B cell (primary cell): Measurements from ENCODE around the gene CHTF8. TPM values are rescaled to one million over a fixed set of nuclear protein-coding genes. Genes with fewer than 3 reads are reported as not detected.

Source experiments
- ATAC-seq: fragments of 200-7000 bp; cut with Tn5 transposase; one replicate; pipeline ENCODE4 v1.10.0; 2021; ENCODE audit warnings: low read depth, mild to moderate bottlenecking, moderate number of reproducible peaks, moderate library complexity
- CTCF ChIA-PET: fragments of 350-600 bp; sonication (Branson Sonifier 250); formaldehyde crosslinking; loops from one replicate; lab custom pipeline; 2021; ENCODE audit warnings: antibody characterized with exemption, inconsistent platforms; lab: Charles Lee
- POLR2A ChIA-PET: fragments of 350-600 bp; sonication (Branson Sonifier 250); formaldehyde crosslinking; loops from one replicate; lab custom pipeline; 2021; ENCODE audit warnings: antibody characterized with exemption; lab: Charles Lee
- DNase-seq: peaks from one replicate; pipeline ENCODE4 v3.0.0; 2013
- H2AFZ ChIP-seq: 2 replicates; pipeline ENCODE4 v1.6.1; 2012; ENCODE audit warnings: mild to moderate bottlenecking, low read depth, low read length; ENCODE audit not compliant: insufficient read depth, poor library complexity, severe bottlenecking
- H3K27ac ChIP-seq, 2 donors: 1 replicate in 1 of 2; 2 replicates in 1 of 2; pipeline ENCODE4 v1.5.1; 2012 to 2013; ENCODE audit warnings: low read length in 2 of 2, mild to moderate bottlenecking in 2 of 2, moderate library complexity in 1 of 2
- H3K27me3 ChIP-seq, 4 experiments: fragments of 200-600 bp in 1 of 4; sonication (generic) in 1 of 4; replicated peaks in 1 of 4; 1 replicate in 2 of 4; 2 replicates in 2 of 4; pipeline versions ENCODE4 v1.6.1 to v1.7.0; 2013 to 2016; ENCODE audit warnings: low read length in 3 of 4, mild to moderate bottlenecking in 2 of 4, mixed read lengths in 1 of 4, moderate library complexity in 1 of 4; ENCODE audit not compliant: insufficient read depth in 4 of 4, control insufficient read depth in 3 of 4; ENCODE audit errors: control extremely low read depth in 1 of 4
- H3K36me3 ChIP-seq, 2 experiments: replicated peaks in 1 of 2; 1 replicate in 1 of 2; 2 replicates in 1 of 2; pipeline versions ENCODE4 v1.6.1 to v1.7.1; 2013; ENCODE audit warnings: low read length in 1 of 2; ENCODE audit not compliant: insufficient read depth in 2 of 2, control insufficient read depth in 1 of 2; ENCODE audit errors: control extremely low read depth in 1 of 2, extremely low read depth in 1 of 2
- H3K4me1 ChIP-seq, 2 donors: fragments of 200-600 bp in 1 of 2; sonication (generic) in 1 of 2; 1 replicate in 1 of 2; 2 replicates in 1 of 2; pipeline versions ENCODE4 v1.5.1 to v1.6.1; 2013 to 2017; ENCODE audit warnings: low read length in 2 of 2; ENCODE audit not compliant: control insufficient read depth in 2 of 2, insufficient read depth in 2 of 2
- H3K4me2 ChIP-seq: replicated peaks from 2 replicates; pipeline ENCODE3; 2012; ENCODE audit warnings: mild to moderate bottlenecking, low read depth, low read length; ENCODE audit not compliant: poor library complexity, severe bottlenecking
- H3K4me3 ChIP-seq, 5 experiments: fragments of 200-600 bp in 1 of 5; sonication (generic) in 1 of 5; 1 replicate in 3 of 5; 2 replicates in 2 of 5; pipeline versions ENCODE4 v1.5.1 to v1.7.0; 2011 to 2016; ENCODE audit warnings: low read length in 4 of 5, mild to moderate bottlenecking in 4 of 5, low read depth in 2 of 5, control low read depth in 1 of 5, moderate library complexity in 1 of 5; ENCODE audit not compliant: insufficient read depth in 1 of 5; ENCODE audit errors: control extremely low read depth in 1 of 5, extremely low read depth in 1 of 5
- H3K79me2 ChIP-seq: fragments of 200-600 bp; sonication (generic); one replicate; pipeline ENCODE4 v1.6.0; 2016; ENCODE audit warnings: low read length; ENCODE audit not compliant: control insufficient read depth, insufficient read depth
- H3K9ac ChIP-seq: fragments of 200-600 bp; sonication (generic); 2 replicates; pipeline ENCODE4 v1.6.1; 2017; ENCODE audit warnings: mild to moderate bottlenecking, low read length, moderate library complexity
- H3K9me3 ChIP-seq, 3 donors: one replicate each; pipeline versions ENCODE4 v1.6.1 to v1.7.1; 2013; ENCODE audit warnings: low read length in 2 of 3; ENCODE audit not compliant: control insufficient read depth in 2 of 3, insufficient read depth in 1 of 3; ENCODE audit errors: control extremely low read depth in 1 of 3
- H4K20me1 ChIP-seq: 2 replicates; pipeline ENCODE4 v1.6.0; 2012; ENCODE audit warnings: mild to moderate bottlenecking, low read length; ENCODE audit not compliant: insufficient read depth, control insufficient read depth, poor library complexity, severe bottlenecking
- H3K27ac Mint-ChIP-seq: one replicate; pipeline ENCODE4 v1.8.0; 2021; ENCODE audit warnings: mixed read lengths
- H3K27me3 Mint-ChIP-seq: one replicate; pipeline ENCODE4 v1.8.0; 2021; ENCODE audit warnings: mixed read lengths
- H3K4me1 Mint-ChIP-seq: one replicate; pipeline ENCODE4 v1.8.0; 2021; ENCODE audit warnings: mixed read lengths
- H3K4me3 Mint-ChIP-seq: one replicate; pipeline ENCODE4 v1.8.0; 2021; ENCODE audit warnings: mixed read lengths
- H3K9me3 Mint-ChIP-seq: one replicate; pipeline ENCODE4 v1.8.0; 2022; ENCODE audit warnings: mixed read lengths; ENCODE audit not compliant: insufficient read depth
- CTCF ChIP-seq: fragments of 200-600 bp; IDR thresholded peaks from one replicate; pipeline ENCODE4 v1.8.0; 2022; ENCODE audit warnings: antibody characterized with exemption, mild to moderate bottlenecking
- EZH2 ChIP-seq: IDR thresholded peaks from 2 replicates; pipeline ENCODE4 v1.6.1; 2012; ENCODE audit warnings: borderline replicate concordance, low read depth, mild to moderate bottlenecking, moderate library complexity, low read length; ENCODE audit not compliant: insufficient read depth, poor library complexity, severe bottlenecking
- WGBS: methylation state at CpG from one replicate; pipeline ENCODE4 v1.1.5; 2013; ENCODE audit warnings: missing lambda C conversion rate; ENCODE audit not compliant: insufficient coverage; 5-methylcytosine and 5-hydroxymethylcytosine counted together
- intact Hi-C: fragments of 100-400 bp; cut with micrococcal nuclease; formaldehyde crosslinking; loops from one replicate; pipeline ENCODE4 v1.10.0; 2022
- polyA plus RNA-seq: library from polyadenylated mRNA; depleted of rRNA; stranded (reverse); fragments of >200 nt; gene quantifications from 2 replicates; pipeline ENCODE4 v1.2.3, GENCODE V29; 2012
- total RNA-seq, 2 donors: library from RNA; stranded (reverse); fragments of 120-200 nt in 1 of 2; gene quantifications; 1 replicate in 1 of 2; 2 replicates in 1 of 2; pipeline versions ENCODE4 v1.2.3 to v1.2.4, GENCODE V29; 2013 to 2022

The CHTF8 gene
- total and polyA plus RNA-seq, 2 donors (not counting 1 experiment from before 2014, with no cell fraction given) = 65.0 to 112 TPM

GRCh38 chr16:69118994-69119393 lies 13.4 kb downstream of the CHTF8 start:
- Histone ChIP-seq H3K4me3 (no peak overlapping the region), H3K9ac (no peak overlapping the region), H3K27me3 (no peaks in the 10 kb centered on the region), H2AFZ (no peak overlapping the region), H3K27ac (no peak overlapping the region), H3K36me3 (peaks cover 1 to 62% of the 10 kb centered on the region in 2 experiments), H4K20me1 (peaks cover 81% of the 10 kb centered on the region), H3K4me1 (no peaks in the 10 kb centered on the region), H3K9me3 (no peaks in the 10 kb centered on the region), H3K79me2 (peaks cover 45% of the 10 kb centered on the region), H3K4me2 (no peak overlapping the region)
- no peak overlapping the region for H3K27ac Mint-ChIP-seq
- no peak for TF ChIP-seq CTCF
- no peak for TF ChIP-seq EZH2
- H3K9me3 Mint-ChIP-seq = no peaks in the 10 kb centered on the region
- ChIA-PET POLR2A (no interaction called here), CTCF (interaction anchor here (1.0 kb wide), 1 partner anchor 29 kb away, joined by 3 read pairs; no protein-coding TSS in a partner anchor)
- DNase-seq (no peak), ATAC-seq (no peak)
- WGBS = 96% methylated on average over 2 of the region's 2 CpGs
- peaks cover 9% of the 10 kb centered on the region for H3K4me1 Mint-ChIP-seq
- H3K4me3 Mint-ChIP-seq = no peak overlapping the region
- no peaks in the 10 kb centered on the region for H3K27me3 Mint-ChIP-seq
- intact Hi-C loops = no loop called here

GRCh38 chr16:69118468-69118867 lies 13.9 kb downstream of the CHTF8 start:
- intact Hi-C loops = no loop called here
- H2AFZ ChIP-seq = no peak overlapping the region
- DNase-seq = no peak
- no peak for ATAC-seq
- no peak overlapping the region for H3K27ac ChIP-seq
- Mint-ChIP-seq H3K4me3 (no peak overlapping the region), H3K27me3 (no peaks in the 10 kb centered on the region), H3K27ac (no peak overlapping the region), H3K4me1 (peaks cover 8% of the 10 kb centered on the region), H3K9me3 (no peaks in the 10 kb centered on the region)
- H3K27me3 ChIP-seq = no peaks in the 10 kb centered on the region
- H3K9ac ChIP-seq = no peak overlapping the region
- H3K79me2 ChIP-seq = peaks cover 40% of the 10 kb centered on the region
- ChIA-PET CTCF (interaction anchor here (0.6 to 1.1 kb wide), 2 partner anchors 170 to 589 kb away, joined by 3 to 6 read pairs; no protein-coding TSS in a partner anchor), POLR2A (no interaction called here)
- 100% methylated on average over 2 of the region's 2 CpGs for WGBS
- no peak overlapping the region for H3K4me2 ChIP-seq
- no peak overlapping the region for H3K4me3 ChIP-seq
- H3K4me1 ChIP-seq = no peaks in the 10 kb centered on the region
- TF ChIP-seq CTCF = no peak
- TF ChIP-seq EZH2 = no peak
- H4K20me1 ChIP-seq = peaks cover 81% of the 10 kb centered on the region
- H3K36me3 ChIP-seq = peaks cover 1 to 67% of the 10 kb centered on the region in 2 experiments
- no peaks in the 10 kb centered on the region for H3K9me3 ChIP-seq
